HG02840 (cell line): ENCODE results near the gene PROC.
"Not testable (repeated sequence)": the region's sequence is repeated elsewhere in the genome, so short reads cannot be mapped to it uniquely, and the experiment has no call there.

Experiments used
- ATAC-seq: cut with Tn5 transposase; IDR thresholded peaks from one replicate; pipeline ENCODE4 v1.9.1; 2021; ENCODE audit warnings: mild to moderate bottlenecking, moderate library complexity, moderate number of reproducible peaks; ENCODE audit not compliant: unreplicated experiment, low FRiP score

The PROC gene

DNA sequence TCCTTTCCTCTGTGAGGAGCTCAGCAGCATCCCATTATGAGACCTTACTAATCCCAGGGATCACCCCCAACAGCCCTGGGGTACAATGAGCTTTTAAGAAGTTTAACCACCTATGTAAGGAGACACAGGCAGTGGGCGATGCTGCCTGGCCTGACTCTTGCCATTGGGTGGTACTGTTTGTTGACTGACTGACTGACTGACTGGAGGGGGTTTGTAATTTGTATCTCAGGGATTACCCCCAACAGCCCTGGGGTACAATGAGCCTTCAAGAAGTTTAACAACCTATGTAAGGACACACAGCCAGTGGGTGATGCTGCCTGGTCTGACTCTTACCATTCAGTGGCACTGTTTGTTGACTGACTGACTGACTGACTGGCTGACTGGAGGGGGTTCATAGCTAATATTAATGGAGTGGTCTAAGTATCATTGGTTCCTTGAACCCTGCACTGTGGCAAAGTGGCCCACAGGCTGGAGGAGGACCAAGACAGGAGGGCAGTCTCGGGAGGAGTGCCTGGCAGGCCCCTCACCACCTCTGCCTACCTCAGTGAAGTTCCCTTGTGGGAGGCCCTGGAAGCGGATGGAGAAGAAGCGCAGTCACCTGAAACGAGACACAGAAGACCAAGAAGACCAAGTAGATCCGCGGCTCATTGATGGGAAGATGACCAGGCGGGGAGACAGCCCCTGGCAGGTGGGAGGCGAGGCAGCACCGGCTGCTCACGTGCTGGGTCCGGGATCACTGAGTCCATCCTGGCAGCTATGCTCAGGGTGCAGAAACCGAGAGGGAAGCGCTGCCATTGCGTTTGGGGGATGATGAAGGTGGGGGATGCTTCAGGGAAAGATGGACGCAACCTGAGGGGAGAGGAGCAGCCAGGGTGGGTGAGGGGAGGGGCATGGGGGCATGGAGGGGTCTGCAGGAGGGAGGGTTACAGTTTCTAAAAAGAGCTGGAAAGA is 7.6 kb downstream of the PROC start:
- ATAC-seq = no peak

GRCh38 chr2:127426501-127427354 is 8.5 kb downstream of the PROC start:
- no peak for ATAC-seq

DNA sequence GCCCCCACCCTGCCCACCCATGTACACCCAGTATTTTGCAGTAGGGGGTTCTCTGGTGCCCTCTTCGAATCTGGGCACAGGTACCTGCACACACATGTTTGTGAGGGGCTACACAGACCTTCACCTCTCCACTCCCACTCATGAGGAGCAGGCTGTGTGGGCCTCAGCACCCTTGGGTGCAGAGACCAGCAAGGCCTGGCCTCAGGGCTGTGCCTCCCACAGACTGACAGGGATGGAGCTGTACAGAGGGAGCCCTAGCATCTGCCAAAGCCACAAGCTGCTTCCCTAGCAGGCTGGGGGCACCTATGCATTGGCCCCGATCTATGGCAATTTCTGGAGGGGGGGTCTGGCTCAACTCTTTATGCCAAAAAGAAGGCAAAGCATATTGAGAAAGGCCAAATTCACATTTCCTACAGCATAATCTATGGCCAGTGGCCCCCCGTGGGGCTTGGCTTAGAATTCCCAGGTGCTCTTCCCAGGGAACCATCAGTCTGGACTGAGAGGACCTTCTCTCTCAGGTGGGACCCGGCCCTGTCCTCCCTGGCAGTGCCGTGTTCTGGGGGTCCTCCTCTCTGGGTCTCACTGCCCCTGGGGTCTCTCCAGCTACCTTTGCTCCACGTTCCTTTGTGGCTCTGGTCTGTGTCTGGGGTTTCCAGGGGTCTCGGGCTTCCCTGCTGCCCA is 9.3 kb downstream of the PROC start:
- no peak for ATAC-seq

DNA sequence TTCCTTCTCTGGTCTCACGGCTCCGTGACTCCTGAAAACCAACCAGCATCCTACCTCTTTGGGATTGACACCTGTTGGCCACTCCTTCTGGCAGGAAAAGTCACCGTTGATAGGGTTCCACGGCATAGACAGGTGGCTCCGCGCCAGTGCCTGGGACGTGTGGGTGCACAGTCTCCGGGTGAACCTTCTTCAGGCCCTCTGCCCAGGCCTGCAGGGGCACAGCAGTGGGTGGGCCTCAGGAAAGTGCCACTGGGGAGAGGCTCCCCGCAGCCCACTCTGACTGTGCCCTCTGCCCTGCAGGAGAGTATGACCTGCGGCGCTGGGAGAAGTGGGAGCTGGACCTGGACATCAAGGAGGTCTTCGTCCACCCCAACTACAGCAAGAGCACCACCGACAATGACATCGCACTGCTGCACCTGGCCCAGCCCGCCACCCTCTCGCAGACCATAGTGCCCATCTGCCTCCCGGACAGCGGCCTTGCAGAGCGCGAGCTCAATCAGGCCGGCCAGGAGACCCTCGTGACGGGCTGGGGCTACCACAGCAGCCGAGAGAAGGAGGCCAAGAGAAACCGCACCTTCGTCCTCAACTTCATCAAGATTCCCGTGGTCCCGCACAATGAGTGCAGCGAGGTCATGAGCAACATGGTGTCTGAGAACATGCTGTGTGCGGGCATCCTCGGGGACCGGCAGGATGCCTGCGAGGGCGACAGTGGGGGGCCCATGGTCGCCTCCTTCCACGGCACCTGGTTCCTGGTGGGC is 10.0 kb downstream of the PROC start:
- no peak for ATAC-seq

GRCh38 chr2:127428815-127429109 is 10.5 kb downstream of the PROC start:
- ATAC-seq = no peak

GRCh38 chr2:127429291-127429690 is 11.1 kb downstream of the PROC start:
- ATAC-seq = no peak

- ATAC-seq = no peak
Measured at GRCh38 chr2:127429844-127430425, 11.7 kb downstream of the PROC start.

GRCh38 chr2:127431408-127432023 is 13.3 kb downstream of the PROC start:
- ATAC-seq = no peak

GRCh38 chr2:127434515-127434914 is 16.3 kb downstream of the PROC start:
- no peak for ATAC-seq

DNA sequence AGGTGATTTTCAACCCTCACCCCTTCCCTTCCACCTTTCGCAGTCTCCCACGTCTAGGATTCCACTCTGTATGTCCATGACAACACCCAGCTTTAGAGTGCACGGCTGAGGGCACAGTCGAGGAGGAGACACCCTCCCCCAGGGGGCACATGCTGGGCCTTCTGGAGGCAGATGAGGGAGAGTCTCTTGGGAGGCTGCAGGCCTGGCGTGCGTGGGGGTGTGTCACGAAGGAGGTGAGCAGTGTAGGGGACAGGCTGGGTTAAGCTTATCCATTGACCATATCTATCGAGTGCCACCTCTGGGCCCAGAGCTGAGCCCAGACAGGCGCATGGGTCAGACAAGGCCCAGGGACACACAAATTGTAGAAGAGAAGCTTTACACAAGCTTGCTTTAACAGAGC is 18.8 kb downstream of the PROC start:
- no peak for ATAC-seq

DNA sequence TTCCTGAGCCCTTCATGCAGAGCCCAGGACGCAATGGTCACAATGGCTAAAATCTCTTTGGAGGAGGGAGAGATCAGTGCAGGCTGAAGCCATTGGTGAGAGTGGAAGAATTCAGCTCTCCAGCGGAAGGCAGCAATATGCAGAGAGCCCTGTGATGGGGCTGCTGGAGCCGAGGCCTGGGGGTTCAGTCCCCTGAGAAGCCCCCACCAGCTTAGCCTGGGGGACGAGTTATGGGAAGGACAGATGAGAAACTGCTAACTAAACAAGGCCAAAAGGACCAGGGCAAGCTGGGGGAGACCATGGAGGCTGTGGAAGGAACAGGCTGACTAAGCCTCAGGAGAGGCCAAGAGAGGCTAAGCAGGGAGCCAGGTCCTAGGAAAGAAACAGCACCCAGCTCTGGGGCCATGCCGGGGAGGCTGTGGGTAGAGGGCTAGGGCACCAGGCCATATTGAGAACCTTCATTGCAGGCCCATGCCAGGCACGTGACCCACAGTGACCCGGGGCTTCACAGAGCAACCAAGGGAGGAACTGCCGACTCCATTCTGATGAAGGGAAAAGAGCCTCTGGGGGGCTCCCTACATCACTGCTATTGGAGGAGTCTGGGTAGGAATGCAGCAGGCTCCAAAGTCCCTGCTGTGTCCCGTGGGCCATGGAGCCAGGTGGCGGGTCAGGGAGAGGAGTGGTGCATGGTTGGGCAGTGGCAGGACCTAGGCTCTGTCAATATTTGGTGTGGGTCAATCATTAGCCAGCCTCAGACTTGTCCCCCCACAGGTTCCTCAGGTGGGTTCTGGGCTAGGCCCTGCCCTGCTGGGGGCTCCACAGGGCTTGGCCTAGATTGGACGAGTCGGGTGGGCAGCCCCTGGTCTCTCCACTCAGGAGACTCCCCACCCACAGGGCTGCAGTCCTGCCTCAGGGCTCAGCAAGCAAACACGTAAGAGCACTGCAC is 19.8 kb downstream of the PROC start:
- no peak for ATAC-seq

DNA sequence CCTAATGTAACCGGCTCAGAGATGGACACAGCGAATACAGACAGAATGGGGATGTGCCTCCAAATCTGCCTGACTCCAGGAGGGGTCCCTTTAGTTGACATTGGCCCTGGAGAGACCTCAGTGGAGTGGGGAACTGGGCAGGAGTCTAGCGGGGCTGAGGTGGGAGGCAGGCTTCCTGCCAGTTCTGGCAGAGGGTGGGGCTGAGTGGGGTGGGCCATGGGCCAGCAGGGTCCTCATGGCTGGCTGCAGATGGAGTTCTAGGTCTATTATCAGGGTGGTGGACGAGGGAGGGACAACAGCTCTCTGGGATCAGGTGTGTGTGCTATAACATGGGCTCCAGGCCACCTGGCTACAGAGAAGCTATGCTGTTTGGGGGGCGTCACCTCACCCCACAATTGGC is 21.1 kb downstream of the PROC start:
- ATAC-seq = no peak

DNA sequence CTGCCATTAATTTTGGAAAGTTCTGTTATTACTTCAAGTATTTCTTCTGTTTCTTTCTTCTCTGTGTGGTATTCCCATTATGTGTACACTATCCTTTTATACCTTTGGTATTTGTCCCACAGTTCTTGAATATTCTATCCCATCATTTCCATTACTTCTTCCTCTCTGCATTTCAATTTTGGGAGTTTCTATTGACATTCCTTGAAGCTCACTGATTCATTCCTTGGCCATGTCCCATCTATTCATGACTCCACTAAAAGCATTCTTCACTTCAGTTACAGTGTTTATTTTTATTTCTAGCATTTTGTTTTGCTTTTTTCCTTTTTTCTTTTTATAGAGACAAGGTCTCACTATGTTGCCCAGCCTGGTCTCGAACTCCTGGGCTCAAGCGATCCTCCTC is 30.3 kb downstream of the PROC start:
- ATAC-seq = no peak

- no peak for ATAC-seq
Measured at GRCh38 chr2:127449414-127449813, 31.2 kb downstream of the PROC start.

DNA sequence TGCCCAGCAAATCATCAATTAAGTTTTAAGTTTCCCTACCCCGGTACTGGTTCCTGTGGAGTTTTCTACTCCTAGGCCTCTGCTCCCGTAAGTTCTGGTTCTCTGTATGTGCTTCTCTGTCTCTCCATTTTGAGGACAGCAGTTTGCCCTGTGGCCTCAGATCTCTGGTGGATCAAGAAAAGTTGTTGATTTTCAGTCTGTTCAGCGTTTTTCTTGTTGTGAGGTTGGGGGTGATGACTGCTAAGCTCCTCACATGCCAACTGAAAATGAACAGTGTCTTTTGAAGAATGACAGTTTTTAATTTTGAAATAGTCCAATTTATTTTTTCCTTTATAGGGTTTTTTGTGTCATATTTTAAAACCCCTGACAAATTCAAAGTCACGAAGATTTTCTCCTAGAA is 31.7 kb downstream of the PROC start:
- ATAC-seq = no peak

- ATAC-seq = no peak
Measured at GRCh38 chr2:127451981-127452380, 33.8 kb downstream of the PROC start.

DNA sequence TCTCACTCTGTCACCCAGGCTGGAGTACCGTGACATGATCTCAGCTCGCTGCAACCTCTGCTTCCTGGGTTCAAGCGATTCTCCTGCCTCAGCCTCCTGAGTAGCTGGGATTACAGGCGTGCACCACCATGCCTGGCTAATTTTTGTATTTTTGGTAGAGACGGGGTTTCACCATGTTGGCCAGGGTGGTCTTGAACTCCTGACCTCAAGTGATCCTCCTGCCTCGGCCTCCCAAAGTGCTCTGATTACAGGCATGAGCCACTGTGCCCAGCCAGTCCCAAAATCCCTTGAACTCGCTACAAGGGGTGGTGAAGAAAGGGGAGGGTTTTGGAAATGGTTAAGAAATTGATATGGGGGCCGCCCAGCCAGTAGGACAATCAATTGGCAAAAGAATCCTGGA is 34.2 kb downstream of the PROC start:
- not testable (repeated sequence) for ATAC-seq

DNA sequence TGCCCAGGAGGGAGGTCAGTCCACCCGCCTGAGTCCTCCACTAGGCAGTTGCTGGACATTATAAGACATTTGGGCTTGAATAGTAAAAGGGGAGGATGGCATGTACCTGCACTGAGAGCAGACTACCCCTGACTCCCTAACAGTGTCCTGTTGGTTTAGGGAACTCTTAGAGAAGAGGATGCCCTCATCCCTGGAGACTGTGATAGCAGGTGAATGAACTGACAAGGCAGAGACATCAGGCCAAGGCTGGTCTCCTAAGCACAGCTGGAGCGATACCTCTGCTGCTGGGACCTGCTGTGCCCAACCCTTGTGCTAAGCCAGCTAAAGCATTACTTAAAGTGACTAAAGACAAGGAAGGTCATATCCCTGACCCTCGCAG is 34.8 kb downstream of the PROC start:
- no peak for ATAC-seq
